H9 (cell line): ENCODE measurements around the gene HPS3. TPM values are rescaled to one million over a fixed set of nuclear protein-coding genes. Genes with fewer than 3 reads are reported as not detected.

Experiments
- DNase-seq: peaks from one replicate; pipeline ENCODE4 v3.0.0-alpha.2; 2017
- H2AFZ ChIP-seq: one replicate; pipeline ENCODE4 v1.6.1; 2013; ENCODE audit warnings: mild to moderate bottlenecking, low read length, control low read depth, moderate library complexity
- H2AK5ac ChIP-seq: 2 replicates; pipeline ENCODE4 v1.6.1; 2013; ENCODE audit warnings: low read length, control low read depth, mixed read lengths; ENCODE audit not compliant: insufficient read length
- H2BK120ac ChIP-seq: one replicate; pipeline ENCODE4 v1.6.1; 2013; ENCODE audit warnings: low read depth, mild to moderate bottlenecking, low read length, control low read depth, inconsistent platforms; ENCODE audit not compliant: poor library complexity, severe bottlenecking
- H2BK12ac ChIP-seq: 2 replicates; pipeline ENCODE4 v1.6.1; 2013; ENCODE audit warnings: low read length, control low read depth, mixed read lengths, low read depth; ENCODE audit not compliant: insufficient read length
- H2BK15ac ChIP-seq: 2 replicates; pipeline ENCODE4 v1.6.1; 2013; ENCODE audit warnings: low read depth, low read length, control low read depth
- H2BK20ac ChIP-seq: one replicate; pipeline ENCODE4 v1.6.1; 2013; ENCODE audit warnings: low read depth, mild to moderate bottlenecking, low read length, control low read depth, inconsistent platforms; ENCODE audit not compliant: poor library complexity, severe bottlenecking
- H2BK5ac ChIP-seq: 2 replicates; pipeline ENCODE4 v1.6.1; 2013; ENCODE audit warnings: low read length, control low read depth, mixed read lengths; ENCODE audit not compliant: insufficient read length
- H3K14ac ChIP-seq: 2 replicates; pipeline ENCODE4 v1.6.1; 2013; ENCODE audit warnings: low read length, control low read depth; ENCODE audit not compliant: insufficient read depth
- H3K18ac ChIP-seq: 2 replicates; pipeline ENCODE4 v1.6.1; 2013; ENCODE audit warnings: low read depth, mild to moderate bottlenecking, mixed read lengths, low read length, control low read depth; ENCODE audit not compliant: insufficient read length
- H3K23ac ChIP-seq: 2 replicates; pipeline ENCODE4 v1.6.1; 2013; ENCODE audit warnings: low read length, control low read depth, mixed read lengths, low read depth; ENCODE audit not compliant: insufficient read length
- H3K23me2 ChIP-seq: 2 replicates; pipeline ENCODE4 v1.6.1; 2013; ENCODE audit warnings: low read depth, mild to moderate bottlenecking, mixed read lengths, low read length, control low read depth; ENCODE audit not compliant: insufficient read length, poor library complexity, severe bottlenecking
- H3K27ac ChIP-seq: 2 replicates; pipeline ENCODE4 v1.5.1; 2013; ENCODE audit warnings: low read length, control low read depth, mixed read lengths, low read depth; ENCODE audit not compliant: insufficient read length
- H3K27me3 ChIP-seq: 2 replicates; pipeline ENCODE4 v1.6.1; 2013; ENCODE audit warnings: low read length, control low read depth, inconsistent platforms; ENCODE audit not compliant: insufficient read depth
- H3K4ac ChIP-seq: 2 replicates; pipeline ENCODE4 v1.6.1; 2013; ENCODE audit warnings: low read depth, mild to moderate bottlenecking, control low read depth, inconsistent platforms, low read length, moderate library complexity
- H3K4me1 ChIP-seq: 2 replicates; pipeline ENCODE4 v1.6.1; 2013; ENCODE audit warnings: low read length, control low read depth, inconsistent platforms; ENCODE audit not compliant: insufficient read depth
- H3K4me2 ChIP-seq: 2 replicates; pipeline ENCODE4 v1.6.1; 2013; ENCODE audit warnings: low read length, control low read depth, mixed read lengths; ENCODE audit not compliant: insufficient read length, insufficient read depth
- H3K56ac ChIP-seq: 2 replicates; pipeline ENCODE4 v1.6.1; 2013; ENCODE audit warnings: low read depth, mild to moderate bottlenecking, mixed read lengths, low read length, control low read depth; ENCODE audit not compliant: insufficient read length
- H3K79me1 ChIP-seq: 2 replicates; pipeline ENCODE4 v1.6.1; 2013; ENCODE audit warnings: low read depth, mild to moderate bottlenecking, moderate library complexity, low read length, control low read depth, inconsistent platforms; ENCODE audit not compliant: insufficient read depth, poor library complexity, severe bottlenecking
- H3K79me2 ChIP-seq: 2 replicates; pipeline ENCODE4 v1.6.1; 2013; ENCODE audit warnings: low read length, control low read depth, inconsistent platforms; ENCODE audit not compliant: insufficient read depth
- H3K9ac ChIP-seq: 2 replicates; pipeline ENCODE4 v1.6.1; 2013; ENCODE audit warnings: low read length, control low read depth, mixed read lengths; ENCODE audit not compliant: insufficient read length; ENCODE audit errors: extremely low read depth
- H3K9me3 ChIP-seq: one replicate; pipeline ENCODE4 v1.6.1; 2013; ENCODE audit warnings: low read depth, low read length, inconsistent platforms; ENCODE audit not compliant: control insufficient read depth
- H3T11ph ChIP-seq: one replicate; pipeline ENCODE4 v1.6.1; 2013; ENCODE audit warnings: mild to moderate bottlenecking, low read length, control low read depth, inconsistent platforms
- H4K20me1 ChIP-seq: one replicate; pipeline ENCODE4 v1.6.1; 2013; ENCODE audit not compliant: control insufficient read depth, insufficient read length, insufficient read depth
- H4K5ac ChIP-seq: 2 replicates; pipeline ENCODE4 v1.6.1; 2013; ENCODE audit warnings: low read depth, mild to moderate bottlenecking, mixed read lengths, low read length, control low read depth; ENCODE audit not compliant: insufficient read length
- H4K8ac ChIP-seq: replicated peaks from 2 replicates; pipeline ENCODE4 v1.6.1; 2013; ENCODE audit warnings: low read length, control low read depth, mixed read lengths, low read depth; ENCODE audit not compliant: insufficient read length
- H4K91ac ChIP-seq: 2 replicates; pipeline ENCODE4 v1.6.1; 2013; ENCODE audit warnings: low read depth, mild to moderate bottlenecking, moderate library complexity, mixed read lengths, low read length, control low read depth; ENCODE audit not compliant: insufficient read length
- H3K27ac Mint-ChIP-seq, 3 experiments: 2 replicates in 2 of 3; 3 replicates in 1 of 3; pipeline ENCODE4 v1.8.0; 2020 to 2021; ENCODE audit warnings: mixed read lengths in 3 of 3, mild to moderate bottlenecking in 1 of 3, moderate library complexity in 1 of 3
- H3K27me3 Mint-ChIP-seq: 2 replicates; pipeline ENCODE4 v1.8.0; 2021; ENCODE audit warnings: low read depth, mild to moderate bottlenecking, moderate library complexity, mixed read lengths
- H3K36me3 Mint-ChIP-seq, 3 experiments: 2 replicates in 2 of 3; 3 replicates in 1 of 3; pipeline ENCODE4 v1.8.0; 2020 to 2021; ENCODE audit warnings: low read depth in 3 of 3, mixed read lengths in 3 of 3; ENCODE audit not compliant: insufficient read depth in 1 of 3
- H3K4me1 Mint-ChIP-seq, 2 experiments: 2 replicates each; pipeline ENCODE4 v1.8.0; 2020; ENCODE audit warnings: mixed read lengths in 2 of 2
- H3K4me3 Mint-ChIP-seq, 2 experiments: 2 replicates in 1 of 2; 3 replicates in 1 of 2; pipeline ENCODE4 v1.8.0; 2020 to 2021; ENCODE audit warnings: mild to moderate bottlenecking in 2 of 2, mixed read lengths in 2 of 2, moderate library complexity in 1 of 2
- H3K9me3 Mint-ChIP-seq, 2 experiments: 2 replicates in 1 of 2; 3 replicates in 1 of 2; pipeline ENCODE4 v1.8.0; 2020; ENCODE audit warnings: mild to moderate bottlenecking in 2 of 2, mixed read lengths in 2 of 2, moderate library complexity in 1 of 2
- WGBS: extraction: QIAGEN DNeasy Blood & Tissue Kit; methylation state at CpG from one replicate; pipeline ENCODE4 v1.1.7; 2013; ENCODE audit warnings: missing lambda C conversion rate, low lambda C conversion rate, mixed read lengths; ENCODE audit not compliant: insufficient read length; ENCODE audit errors: extremely low coverage; 5-methylcytosine and 5-hydroxymethylcytosine counted together
- total RNA-seq: library from RNA; stranded (reverse); gene quantifications from 2 replicates; pipeline ENCODE4 v1.2.1, GENCODE V29; 2021
- TF ChIP-seq, protein P1 (sequence below): fragments of 200-600 bp; sonication (generic); conservative IDR thresholded peaks from 3 replicates; pipeline ENCODE4 v1.8.0; 2021; ENCODE audit warnings: antibody characterized with exemption, mild to moderate bottlenecking

HPS3 gene
- total RNA-seq, 1 experiment from 2014 or later: 46.5 TPM

GRCh38 chr3:149212386-149212785 is 82.9 kb downstream of the HPS3 start:
- Histone ChIP-seq H2AK5ac (no peak overlapping the region), H3K4me1 (no peaks in the 10 kb centered on the region), H3K79me1 (no peaks in the 10 kb centered on the region), H4K20me1 (no peaks in the 10 kb centered on the region), H3K18ac (no peak overlapping the region), H4K5ac (no peak overlapping the region), H3K27me3 (no peaks in the 10 kb centered on the region), H2BK12ac (no peak overlapping the region), H2BK120ac (no peak overlapping the region), H3K23ac (no peak overlapping the region), H2BK15ac (no peak overlapping the region), H3K4ac (no peak overlapping the region), H3K9ac (no peak overlapping the region), H3K79me2 (no peaks in the 10 kb centered on the region), H3K56ac (no peak overlapping the region), H3K27ac (no peak overlapping the region), H3K9me3 (no peaks in the 10 kb centered on the region), H3K4me2 (no peak overlapping the region), H2BK20ac (no peak overlapping the region), H3T11ph (no peak overlapping the region), H3K23me2 (no peaks in the 10 kb centered on the region), H3K14ac (no peak overlapping the region), H4K91ac (no peak overlapping the region), H2AFZ (no peak overlapping the region), H4K8ac (no peak overlapping the region), H2BK5ac (no peak overlapping the region)
- TF ChIP-seq, protein P1, sequence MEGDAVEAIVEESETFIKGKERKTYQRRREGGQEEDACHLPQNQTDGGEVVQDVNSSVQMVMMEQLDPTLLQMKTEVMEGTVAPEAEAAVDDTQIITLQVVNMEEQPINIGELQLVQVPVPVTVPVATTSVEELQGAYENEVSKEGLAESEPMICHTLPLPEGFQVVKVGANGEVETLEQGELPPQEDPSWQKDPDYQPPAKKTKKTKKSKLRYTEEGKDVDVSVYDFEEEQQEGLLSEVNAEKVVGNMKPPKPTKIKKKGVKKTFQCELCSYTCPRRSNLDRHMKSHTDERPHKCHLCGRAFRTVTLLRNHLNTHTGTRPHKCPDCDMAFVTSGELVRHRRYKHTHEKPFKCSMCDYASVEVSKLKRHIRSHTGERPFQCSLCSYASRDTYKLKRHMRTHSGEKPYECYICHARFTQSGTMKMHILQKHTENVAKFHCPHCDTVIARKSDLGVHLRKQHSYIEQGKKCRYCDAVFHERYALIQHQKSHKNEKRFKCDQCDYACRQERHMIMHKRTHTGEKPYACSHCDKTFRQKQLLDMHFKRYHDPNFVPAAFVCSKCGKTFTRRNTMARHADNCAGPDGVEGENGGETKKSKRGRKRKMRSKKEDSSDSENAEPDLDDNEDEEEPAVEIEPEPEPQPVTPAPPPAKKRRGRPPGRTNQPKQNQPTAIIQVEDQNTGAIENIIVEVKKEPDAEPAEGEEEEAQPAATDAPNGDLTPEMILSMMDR: no peak
- peaks cover 11 to 12% of the 10 kb centered on the region in 2 experiments for H3K4me1 Mint-ChIP-seq
- DNase-seq: no peak
- WGBS: no CpG with 5 or more reads among the region's 1 CpG
- H3K4me3 Mint-ChIP-seq: no peak overlapping the region
- no peaks in the 10 kb centered on the region for H3K27me3 Mint-ChIP-seq
- H3K36me3 Mint-ChIP-seq: no peaks in the 10 kb centered on the region
- H3K27ac Mint-ChIP-seq: no peak overlapping the region
- H3K9me3 Mint-ChIP-seq: no peaks in the 10 kb centered on the region
